SU-DHL-6 (cell line): ENCODE results near the gene C10orf105.

Experiments
- H2AFZ ChIP-seq: fragments of 200-600 bp; sonication (generic); 2 replicates; pipeline ENCODE4 v1.6.1; 2014; ENCODE audit warnings: low read depth, mild to moderate bottlenecking, moderate library complexity, mixed read lengths, antibody characterized with exemption, low read length; ENCODE audit not compliant: severe bottlenecking
- H3F3A ChIP-seq: fragments of 200-600 bp; shearing (Covaris generic); 2 replicates; pipeline ENCODE4 v1.6.0; 2016; ENCODE audit warnings: antibody characterized with exemption, mild to moderate bottlenecking; ENCODE audit not compliant: insufficient read depth
- H3K27ac ChIP-seq: fragments of 200-600 bp; sonication (generic); 2 replicates; pipeline ENCODE4 v1.5.1; 2016; ENCODE audit warnings: low read depth, mild to moderate bottlenecking, low read length, moderate library complexity, mixed read lengths
- H3K27me3 ChIP-seq: fragments of 200-600 bp; sonication (generic), shearing (Covaris generic); 2 replicates; pipeline ENCODE4 v1.6.0; 2014; ENCODE audit warnings: mild to moderate bottlenecking, low read length
- H3K36me3 ChIP-seq: fragments of 200-600 bp; sonication (generic); 2 replicates; pipeline ENCODE4 v1.6.1; 2014; ENCODE audit warnings: mild to moderate bottlenecking, low read length, mixed read lengths
- H3K4me2 ChIP-seq: fragments of 300-600, 200-600 bp; shearing (Covaris generic), sonication (generic); 2 replicates; pipeline ENCODE4 v1.6.0; 2014; ENCODE audit warnings: low read length, low read depth, mild to moderate bottlenecking; ENCODE audit not compliant: poor library complexity, severe bottlenecking
- H3K4me3 ChIP-seq: fragments of 200-600 bp; sonication (generic); 2 replicates; pipeline ENCODE4 v1.5.1; 2014; ENCODE audit warnings: antibody characterized with exemption, low read length, mild to moderate bottlenecking, mixed read lengths; ENCODE audit not compliant: insufficient read depth, poor library complexity, severe bottlenecking
- H3K79me2 ChIP-seq: fragments of 200-600 bp; sonication (generic); 2 replicates; pipeline ENCODE4 v1.6.1; 2014; ENCODE audit warnings: mild to moderate bottlenecking, low read length, moderate library complexity; ENCODE audit not compliant: insufficient read depth
- H3K9ac ChIP-seq: fragments of 200-600 bp; sonication (generic); 2 replicates; pipeline ENCODE4 v1.7.0; 2014; ENCODE audit warnings: mild to moderate bottlenecking, low read length
- H3K9me2 ChIP-seq: fragments of 200-600 bp; sonication (generic); replicated peaks from 2 replicates; pipeline ENCODE4 v1.6.1; 2014; ENCODE audit warnings: low read length; ENCODE audit not compliant: insufficient read depth
- H3K9me3 ChIP-seq: fragments of 200-600 bp; sonication (generic); 2 replicates; pipeline ENCODE4 v1.6.1; 2014; ENCODE audit warnings: low read length, mixed read lengths; ENCODE audit not compliant: insufficient read depth
- H4K20me1 ChIP-seq: fragments of 200-600 bp; sonication (generic); 2 replicates; pipeline ENCODE4 v1.6.1; 2014; ENCODE audit warnings: low read depth, mild to moderate bottlenecking, antibody characterized with exemption, low read length, moderate library complexity, mixed read lengths
- CTCF ChIP-seq: fragments of 200-600 bp; sonication (generic); IDR thresholded peaks from one replicate; pipeline ENCODE4 v1.5.1; 2017; ENCODE audit warnings: antibody characterized with exemption, mild to moderate bottlenecking, low read length, moderate library complexity; ENCODE audit not compliant: insufficient read depth, poor library complexity, severe bottlenecking
- EZH2phosphoT487 ChIP-seq: fragments of 200-600 bp; sonication (generic), shearing (Covaris generic); conservative IDR thresholded peaks from 2 replicates; pipeline ENCODE4 v1.6.1; 2018; ENCODE audit warnings: mild to moderate bottlenecking, antibody characterized with exemption, low read length, moderate library complexity, mixed read lengths

The C10orf105 gene

GRCh38 chr10:71752391-71753090 lies 33.0 kb upstream of the C10orf105 start:
- H3F3A ChIP-seq = no peaks in the 10 kb centered on the region
- H3K36me3 ChIP-seq = no peaks in the 10 kb centered on the region
- no peaks in the 10 kb centered on the region for H3K9me3 ChIP-seq
- TF ChIP-seq EZH2phosphoT487 = no peak
- no peak for TF ChIP-seq CTCF
- no peaks in the 10 kb centered on the region for H3K79me2 ChIP-seq
- no peak overlapping the region for H3K27ac ChIP-seq
- no peak overlapping the region for H2AFZ ChIP-seq
- H3K9ac ChIP-seq = no peak overlapping the region
- no peaks in the 10 kb centered on the region for H4K20me1 ChIP-seq
- H3K27me3 ChIP-seq = no peaks in the 10 kb centered on the region
- H3K9me2 ChIP-seq = no peaks in the 10 kb centered on the region
- no peak overlapping the region for H3K4me3 ChIP-seq
- no peak overlapping the region for H3K4me2 ChIP-seq

GRCh38 chr10:71751515-71752224 lies 32.1 kb upstream of the C10orf105 start:
- H3K4me3 ChIP-seq = no peak overlapping the region
- H3K27ac ChIP-seq = no peak overlapping the region
- no peaks in the 10 kb centered on the region for H3K36me3 ChIP-seq
- H3K9me3 ChIP-seq = no peaks in the 10 kb centered on the region
- no peaks in the 10 kb centered on the region for H3K9me2 ChIP-seq
- no peaks in the 10 kb centered on the region for H4K20me1 ChIP-seq
- TF ChIP-seq CTCF = no peak
- TF ChIP-seq EZH2phosphoT487 = no peak
- H3K79me2 ChIP-seq = no peaks in the 10 kb centered on the region
- no peak overlapping the region for H2AFZ ChIP-seq
- H3K27me3 ChIP-seq = no peaks in the 10 kb centered on the region
- H3F3A ChIP-seq = no peaks in the 10 kb centered on the region
- no peak overlapping the region for H3K4me2 ChIP-seq
- no peak overlapping the region for H3K9ac ChIP-seq

- no peak overlapping the region for H3K4me3 ChIP-seq
- no peaks in the 10 kb centered on the region for H3K27me3 ChIP-seq
- H3F3A ChIP-seq = no peaks in the 10 kb centered on the region
- H2AFZ ChIP-seq = no peak overlapping the region
- TF ChIP-seq EZH2phosphoT487 (no peak), CTCF (no peak)
- H3K27ac ChIP-seq = no peak overlapping the region
- no peaks in the 10 kb centered on the region for H4K20me1 ChIP-seq
- no peak overlapping the region for H3K9ac ChIP-seq
- no peak overlapping the region for H3K4me2 ChIP-seq
- no peaks in the 10 kb centered on the region for H3K36me3 ChIP-seq
- no peaks in the 10 kb centered on the region for H3K79me2 ChIP-seq
- no peaks in the 10 kb centered on the region for H3K9me3 ChIP-seq
- H3K9me2 ChIP-seq = no peaks in the 10 kb centered on the region
Measured at GRCh38 chr10:71750986-71751385, 31.4 kb upstream of the C10orf105 start.
